SU-DHL-6 (cell line): Measurements from ENCODE around the gene TBC1D5.

Source experiments
- H2AFZ ChIP-seq: fragments of 200-600 bp; sonication (generic); 2 replicates; pipeline ENCODE4 v1.6.1; 2014; ENCODE audit warnings: low read depth, mild to moderate bottlenecking, moderate library complexity, mixed read lengths, antibody characterized with exemption, low read length; ENCODE audit not compliant: severe bottlenecking
- H3F3A ChIP-seq: fragments of 200-600 bp; shearing (Covaris generic); 2 replicates; pipeline ENCODE4 v1.6.0; 2016; ENCODE audit warnings: antibody characterized with exemption, mild to moderate bottlenecking; ENCODE audit not compliant: insufficient read depth
- H3K27ac ChIP-seq: fragments of 200-600 bp; sonication (generic); 2 replicates; pipeline ENCODE4 v1.5.1; 2016; ENCODE audit warnings: low read depth, mild to moderate bottlenecking, low read length, moderate library complexity, mixed read lengths
- H3K27me3 ChIP-seq: fragments of 200-600 bp; sonication (generic), shearing (Covaris generic); 2 replicates; pipeline ENCODE4 v1.6.0; 2014; ENCODE audit warnings: mild to moderate bottlenecking, low read length
- H3K36me3 ChIP-seq: fragments of 200-600 bp; sonication (generic); 2 replicates; pipeline ENCODE4 v1.6.1; 2014; ENCODE audit warnings: mild to moderate bottlenecking, low read length, mixed read lengths
- H3K4me2 ChIP-seq: fragments of 300-600, 200-600 bp; shearing (Covaris generic), sonication (generic); 2 replicates; pipeline ENCODE4 v1.6.0; 2014; ENCODE audit warnings: low read length, low read depth, mild to moderate bottlenecking; ENCODE audit not compliant: poor library complexity, severe bottlenecking
- H3K4me3 ChIP-seq: fragments of 200-600 bp; sonication (generic); 2 replicates; pipeline ENCODE4 v1.5.1; 2014; ENCODE audit warnings: antibody characterized with exemption, low read length, mild to moderate bottlenecking, mixed read lengths; ENCODE audit not compliant: insufficient read depth, poor library complexity, severe bottlenecking
- H3K79me2 ChIP-seq: fragments of 200-600 bp; sonication (generic); 2 replicates; pipeline ENCODE4 v1.6.1; 2014; ENCODE audit warnings: mild to moderate bottlenecking, low read length, moderate library complexity; ENCODE audit not compliant: insufficient read depth
- H3K9ac ChIP-seq: fragments of 200-600 bp; sonication (generic); 2 replicates; pipeline ENCODE4 v1.7.0; 2014; ENCODE audit warnings: mild to moderate bottlenecking, low read length
- H3K9me2 ChIP-seq: fragments of 200-600 bp; sonication (generic); replicated peaks from 2 replicates; pipeline ENCODE4 v1.6.1; 2014; ENCODE audit warnings: low read length; ENCODE audit not compliant: insufficient read depth
- H3K9me3 ChIP-seq: fragments of 200-600 bp; sonication (generic); 2 replicates; pipeline ENCODE4 v1.6.1; 2014; ENCODE audit warnings: low read length, mixed read lengths; ENCODE audit not compliant: insufficient read depth
- H4K20me1 ChIP-seq: fragments of 200-600 bp; sonication (generic); 2 replicates; pipeline ENCODE4 v1.6.1; 2014; ENCODE audit warnings: low read depth, mild to moderate bottlenecking, antibody characterized with exemption, low read length, moderate library complexity, mixed read lengths
- CTCF ChIP-seq: fragments of 200-600 bp; sonication (generic); IDR thresholded peaks from one replicate; pipeline ENCODE4 v1.5.1; 2017; ENCODE audit warnings: antibody characterized with exemption, mild to moderate bottlenecking, low read length, moderate library complexity; ENCODE audit not compliant: insufficient read depth, poor library complexity, severe bottlenecking
- EZH2phosphoT487 ChIP-seq: fragments of 200-600 bp; sonication (generic), shearing (Covaris generic); conservative IDR thresholded peaks from 2 replicates; pipeline ENCODE4 v1.6.1; 2018; ENCODE audit warnings: mild to moderate bottlenecking, antibody characterized with exemption, low read length, moderate library complexity, mixed read lengths

TBC1D5 gene

DNA sequence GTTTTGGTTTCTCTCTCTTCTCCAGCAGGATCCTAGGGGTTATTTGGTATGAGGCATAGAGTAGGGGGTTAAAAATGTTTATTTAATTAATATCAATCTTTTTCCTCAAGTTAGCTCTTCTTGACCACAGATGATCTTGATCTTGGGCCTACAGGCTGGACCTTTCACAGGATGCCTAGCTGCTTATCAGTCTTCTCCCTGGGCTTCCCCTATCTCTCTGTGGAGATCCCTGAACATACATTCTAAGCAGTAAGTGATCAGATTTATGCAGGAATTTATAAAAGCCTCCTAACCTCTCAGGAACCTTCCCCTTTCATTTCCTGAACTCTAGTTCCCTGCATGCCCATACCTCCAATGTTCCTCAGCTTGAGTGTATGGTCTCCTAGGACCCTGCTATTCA lies 428.3 kb downstream of the TBC1D5 start:
- H3K4me2 ChIP-seq = no peak overlapping the region
- no peaks in the 10 kb centered on the region for H3K9me2 ChIP-seq
- no peaks in the 10 kb centered on the region; the same call in 1 of the 2 replicates for H3F3A ChIP-seq
- no peaks in the 10 kb centered on the region for H3K27me3 ChIP-seq
- H3K9ac ChIP-seq = no peak overlapping the region
- no peak overlapping the region for H3K27ac ChIP-seq
- H3K9me3 ChIP-seq = no peaks in the 10 kb centered on the region
- TF ChIP-seq CTCF (no peak), EZH2phosphoT487 (no peak)
- no peak overlapping the region for H2AFZ ChIP-seq
- H3K79me2 ChIP-seq = no peaks in the 10 kb centered on the region
- no peaks in the 10 kb centered on the region; the same call in 1 of the 2 replicates for H3K36me3 ChIP-seq
- H3K4me3 ChIP-seq = no peak overlapping the region
- no peaks in the 10 kb centered on the region for H4K20me1 ChIP-seq

GRCh38 chr3:17313746-17314145 lies 428.7 kb downstream of the TBC1D5 start:
- Histone ChIP-seq H3K27me3 (no peaks in the 10 kb centered on the region), H3K9ac (no peak overlapping the region), H3K4me3 (no peak overlapping the region), H3K9me3 (no peaks in the 10 kb centered on the region), H3K36me3 (no peaks in the 10 kb centered on the region; the same call in 1 of the 2 replicates), H3K4me2 (no peak overlapping the region), H4K20me1 (no peaks in the 10 kb centered on the region), H3F3A (no peaks in the 10 kb centered on the region; the same call in 1 of the 2 replicates), H2AFZ (no peak overlapping the region), H3K9me2 (no peaks in the 10 kb centered on the region), H3K27ac (no peak overlapping the region), H3K79me2 (no peaks in the 10 kb centered on the region)
- no peak for TF ChIP-seq EZH2phosphoT487
- no peak for TF ChIP-seq CTCF

GRCh38 chr3:17310983-17311382 lies 431.4 kb downstream of the TBC1D5 start:
- H3K4me3 ChIP-seq = no peak overlapping the region
- H4K20me1 ChIP-seq = no peaks in the 10 kb centered on the region
- TF ChIP-seq CTCF (no peak), EZH2phosphoT487 (no peak)
- H3K9me3 ChIP-seq = no peaks in the 10 kb centered on the region
- H2AFZ ChIP-seq = no peak overlapping the region
- H3K27ac ChIP-seq = no peak overlapping the region
- no peaks in the 10 kb centered on the region; the same call in 1 of the 2 replicates for H3K36me3 ChIP-seq
- no peaks in the 10 kb centered on the region for H3K79me2 ChIP-seq
- H3K27me3 ChIP-seq = no peaks in the 10 kb centered on the region
- H3F3A ChIP-seq = no peaks in the 10 kb centered on the region; the same call in 1 of the 2 replicates
- no peaks in the 10 kb centered on the region for H3K9me2 ChIP-seq
- no peak overlapping the region for H3K4me2 ChIP-seq
- no peak overlapping the region for H3K9ac ChIP-seq
